A673 (cell line): ENCODE results near the gene NUCB1. TPM values are rescaled to one million over a fixed set of nuclear protein-coding genes. Genes with fewer than 3 reads are reported as not detected.

ENCODE experiments used
- BruUV-seq: library from RNA; stranded (reverse); fragments of 400-500 nt; replicated peaks from 2 replicates; lab custom pipeline; 2021; lab: Mats Ljungman, UMichigan
- CTCF ChIA-PET: fragments of 300-600 bp; sonication (Branson Sonifier 250); formaldehyde crosslinking; loops from one replicate; lab custom pipeline; 2022; ENCODE audit warnings: antibody characterized with exemption; lab: Charles Lee
- POLR2A ChIA-PET: fragments of 300-600 bp; sonication (Branson Sonifier 250); formaldehyde crosslinking; loops from one replicate; lab custom pipeline; 2022; ENCODE audit warnings: antibody characterized with exemption; ENCODE audit not compliant: low non-redundant PET; lab: Charles Lee
- DNase-seq: peaks from one replicate; pipeline ENCODE4 v3.0.0-alpha.2; 2015; ENCODE audit warnings: low spot score
- H3K27ac ChIP-seq: fragments of 200-600 bp; sonication (generic); 2 replicates; pipeline ENCODE4 v1.5.1; 2016; ENCODE audit warnings: mixed run types, low read depth, mild to moderate bottlenecking, mixed read lengths, antibody characterized with exemption, low read length; ENCODE audit not compliant: poor library complexity, severe bottlenecking
- H3K27me3 ChIP-seq: fragments of 200-600 bp; sonication (generic); replicated peaks from 2 replicates; pipeline ENCODE4 v1.6.1; 2017; ENCODE audit warnings: mixed run types, low read depth, mild to moderate bottlenecking, mixed read lengths, antibody characterized with exemption, low read length; ENCODE audit not compliant: insufficient read depth, poor library complexity
- H3K36me3 ChIP-seq: fragments of 200-600 bp; sonication (generic); 2 replicates; pipeline ENCODE4 v1.6.1; 2016; ENCODE audit warnings: mixed run types, mild to moderate bottlenecking, mixed read lengths, antibody characterized with exemption, low read length; ENCODE audit not compliant: insufficient read depth, poor library complexity, severe bottlenecking
- H3K4me1 ChIP-seq: fragments of 200-600 bp; sonication (generic); 2 replicates; pipeline ENCODE4 v1.6.1; 2017; ENCODE audit warnings: mixed run types, mild to moderate bottlenecking, mixed read lengths, antibody characterized with exemption, low read length; ENCODE audit not compliant: insufficient read depth, poor library complexity, severe bottlenecking
- H3K4me3 ChIP-seq: fragments of 200-600 bp; sonication (generic); 2 replicates; pipeline ENCODE4 v1.5.1; 2016; ENCODE audit warnings: low read depth, mixed run types, mild to moderate bottlenecking, mixed read lengths, low read length; ENCODE audit not compliant: poor library complexity, severe bottlenecking
- H3K9me3 ChIP-seq: fragments of 200-600 bp; sonication (generic); 2 replicates; pipeline ENCODE4 v1.6.1; 2016; ENCODE audit warnings: mixed run types, low read depth, mild to moderate bottlenecking, mixed read lengths, antibody characterized with exemption, low read length; ENCODE audit not compliant: poor library complexity, severe bottlenecking
- CTCF ChIP-seq: fragments of 300-800, 200-600 bp; sonication (generic); conservative IDR thresholded peaks from 2 replicates; pipeline ENCODE4 v1.5.1; 2017; ENCODE audit warnings: low read depth, mild to moderate bottlenecking, antibody characterized with exemption, low read length, moderate library complexity, mixed read lengths
- EZH2 ChIP-seq: fragments of 200-600 bp; sonication (generic); IDR thresholded peaks from 2 replicates; pipeline ENCODE4 v1.6.1; 2017; ENCODE audit warnings: borderline replicate concordance, low read depth, mild to moderate bottlenecking, mixed read lengths, antibody characterized with exemption, low read length; ENCODE audit not compliant: poor library complexity, severe bottlenecking
- intact Hi-C: fragments of 100-400 bp; cut with micrococcal nuclease; formaldehyde crosslinking; loops from one replicate; pipeline ENCODE4 v1.10.0; 2022; ENCODE audit not compliant: unreplicated experiment
- total RNA-seq: library from RNA; stranded (reverse); gene quantifications from 2 replicates; pipeline ENCODE4 v1.2.3, GENCODE V29; 2021

Gene NUCB1
- total RNA-seq, 1 experiment from 2014 or later: 86.7 TPM

GRCh38 chr19:48968813-48969218 lies 68.7 kb downstream of the NUCB1 start:
- TF ChIP-seq EZH2 (no peak), CTCF (no peak)
- H3K4me1 ChIP-seq: peaks cover 39% of the 10 kb centered on the region
- intact Hi-C loops: loop anchor here (10.0 kb wide), 2 partner anchors 94 to 324 kb away; partner anchors contain the start of genes CA11 and PPP1R15A
- no TSS peak for BruUV-seq
- ChIA-PET CTCF (no interaction called here), POLR2A (no interaction called here)
- no peak for DNase-seq
- no peak overlapping the region for H3K4me3 ChIP-seq
- H3K27me3 ChIP-seq: no peaks in the 10 kb centered on the region
- H3K27ac ChIP-seq: no peak overlapping the region
- peaks cover 27% of the 10 kb centered on the region for H3K36me3 ChIP-seq
- no peaks in the 10 kb centered on the region for H3K9me3 ChIP-seq

GRCh38 chr19:48969276-48970138 lies 69.4 kb downstream of the NUCB1 start:
- intact Hi-C loops: loop anchor here (2.0 to 10.0 kb wide), 3 partner anchors 95 to 325 kb away; partner anchors contain the start of genes CA11 and PPP1R15A
- no peak for TF ChIP-seq CTCF
- TF ChIP-seq EZH2: no peak
- BruUV-seq: no TSS peak
- H3K27me3 ChIP-seq: no peaks in the 10 kb centered on the region
- H3K4me1 ChIP-seq: peaks cover 32% of the 10 kb centered on the region
- DNase-seq: peak; percentile 94
- H3K36me3 ChIP-seq: peaks cover 34% of the 10 kb centered on the region
- POLR2A ChIA-PET: interaction anchor here (0.6 kb wide), 1 partner anchor 456 kb away, joined by 3 read pairs; no protein-coding TSS in a partner anchor
- H3K27ac ChIP-seq: no peak overlapping the region
- no peaks in the 10 kb centered on the region for H3K9me3 ChIP-seq
- CTCF ChIA-PET: interaction anchor here (1.1 to 1.7 kb wide), 4 partner anchors 24 to 324 kb away, joined by 7 to 22 read pairs (median 10); partner anchors contain the start of genes CA11, GYS1, NUCB1 and RUVBL2
- H3K4me3 ChIP-seq: no peak overlapping the region

DNA sequence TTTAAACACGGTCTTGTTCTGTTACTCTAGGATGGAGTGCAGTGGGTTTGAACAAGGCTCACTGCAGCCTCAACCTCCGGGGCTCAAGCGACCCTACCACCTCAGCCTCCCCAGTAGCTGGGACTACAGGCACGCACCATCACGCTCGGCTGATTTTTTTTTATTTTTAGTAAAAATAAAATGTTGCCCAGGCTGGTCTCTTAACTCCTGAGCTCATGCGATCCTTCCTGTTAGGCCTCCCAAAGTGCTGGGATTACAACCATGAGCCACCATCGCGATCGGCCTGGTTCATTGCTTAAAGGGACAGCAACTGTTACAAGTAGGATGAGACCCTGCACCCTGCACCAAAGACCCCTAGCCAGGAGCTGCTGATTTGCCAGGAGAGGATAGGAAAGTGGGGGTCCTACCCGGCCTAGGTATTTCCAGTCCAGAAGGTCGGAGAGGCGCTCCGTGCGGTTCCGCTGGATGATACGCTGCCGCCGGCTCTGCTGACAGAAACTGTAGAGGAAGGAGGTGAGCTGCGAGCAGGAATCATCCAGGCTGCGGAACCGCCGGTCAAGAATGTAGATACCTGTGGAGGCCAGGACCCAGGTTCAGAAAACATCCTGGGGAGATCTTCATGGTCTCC lies 70.1 kb downstream of the NUCB1 start:
- TF ChIP-seq EZH2 (no peak), CTCF (no peak)
- Histone ChIP-seq H3K4me3 (no peak overlapping the region), H3K27me3 (no peaks in the 10 kb centered on the region), H3K27ac (no peak overlapping the region), H3K4me1 (peaks cover 29% of the 10 kb centered on the region), H3K36me3 (peaks cover 36% of the 10 kb centered on the region), H3K9me3 (no peaks in the 10 kb centered on the region)
- ChIA-PET POLR2A (interaction anchor here (0.6 kb wide), 2 partner anchors 183 to 456 kb away, joined by 3 to 11 read pairs; no protein-coding TSS in a partner anchor), CTCF (interaction anchor here (0.5 to 1.7 kb wide), 18 partner anchors 13 to 464 kb away, joined by 3 to 32 read pairs (median 5); partner anchors contain the start of genes CA11, GYS1, HSD17B14 and NUCB1)
- intact Hi-C loops: loop anchor here (2.0 kb wide), 1 partner anchor 181 kb away; no protein-coding TSS in a partner anchor
- no peak for DNase-seq
- BruUV-seq: no TSS peak
